SK-N-SH treated with all-trans-retinoic acid at 6 μM for 48 hours (cell line): ENCODE measurements around the gene GPR152.

Source experiments
- ATAC-seq: fragments of 200-7000 bp; cut with Tn5 transposase; 3 replicates; pipeline ENCODE4 v1.9.1; 2020; ENCODE audit warnings: mild to moderate bottlenecking, moderate library complexity
- CSDC2 ChIP-seq: fragments of 250-450 bp; sonication (Bioruptor Pico); IDR thresholded peaks from 2 replicates; pipeline ENCODE4 v1.5.0; 2020; ENCODE audit warnings: mild to moderate bottlenecking, moderate library complexity
- CSRNP3 ChIP-seq: fragments of 250-450 bp; sonication (Bioruptor Pico); IDR thresholded peaks from 2 replicates; pipeline ENCODE4 v1.5.1; 2021; ENCODE audit warnings: mild to moderate bottlenecking, moderate library complexity
- GLIS3 ChIP-seq: fragments of 250-450 bp; sonication (Bioruptor Pico); IDR thresholded peaks from 2 replicates; pipeline ENCODE4 v1.5.0; 2020; ENCODE audit warnings: mild to moderate bottlenecking, moderate library complexity
- ISL1 ChIP-seq: fragments of 250-450 bp; sonication (Bioruptor Pico); IDR thresholded peaks from 2 replicates; pipeline ENCODE4 v2.1.2; 2022; ENCODE audit warnings: mild to moderate bottlenecking, moderate library complexity
- OSR1 ChIP-seq: fragments of 250-450 bp; sonication (Bioruptor Pico); IDR thresholded peaks from 2 replicates; pipeline ENCODE4 v1.8.0; 2022; ENCODE audit warnings: moderate library complexity, mild to moderate bottlenecking, inconsistent platforms
- PATZ1 ChIP-seq: fragments of 250-450 bp; sonication (Bioruptor Pico); IDR thresholded peaks from 2 replicates; pipeline ENCODE4 v1.8.0; 2020; ENCODE audit warnings: mild to moderate bottlenecking, moderate library complexity, borderline replicate concordance
- PPARA ChIP-seq: fragments of 250-450 bp; sonication (Bioruptor Pico); IDR thresholded peaks from 2 replicates; pipeline ENCODE4 v1.5.0; 2020; ENCODE audit warnings: mild to moderate bottlenecking, borderline replicate concordance
- SNAI2 ChIP-seq: fragments of 250-450 bp; sonication (Bioruptor Pico); IDR thresholded peaks from 2 replicates; pipeline ENCODE4 v1.5.0; 2020; ENCODE audit warnings: mild to moderate bottlenecking, moderate library complexity
- TSHZ2 ChIP-seq: fragments of 250-450 bp; sonication (Bioruptor Pico); IDR thresholded peaks from 2 replicates; pipeline ENCODE4 v1.5.0; 2020; ENCODE audit warnings: mild to moderate bottlenecking, moderate library complexity
- ZC3H10 ChIP-seq: fragments of 250-450 bp; sonication (Bioruptor Pico); IDR thresholded peaks from 2 replicates; pipeline ENCODE4 v1.5.1; 2021; ENCODE audit warnings: mild to moderate bottlenecking, moderate library complexity
- ZFP3 ChIP-seq: fragments of 250-450 bp; sonication (Bioruptor Pico); IDR thresholded peaks from 2 replicates; pipeline ENCODE4 v1.5.0; 2020; ENCODE audit warnings: mild to moderate bottlenecking, moderate library complexity
- ZFP30 ChIP-seq: fragments of 450-650 bp; formaldehyde crosslinking; IDR thresholded peaks from 2 replicates; pipeline ENCODE4 v1.5.0; 2022; ENCODE audit warnings: mild to moderate bottlenecking, moderate library complexity
- ZNF565 ChIP-seq: fragments of 450-650 bp; formaldehyde crosslinking; conservative IDR thresholded peaks from 2 replicates; pipeline ENCODE4 v1.5.0; 2020; ENCODE audit warnings: low read depth, mild to moderate bottlenecking, moderate library complexity
- ZNF70 ChIP-seq: fragments of 450-650 bp; formaldehyde crosslinking; IDR thresholded peaks from 2 replicates; pipeline ENCODE4 v1.5.0; 2020; ENCODE audit warnings: mild to moderate bottlenecking, moderate library complexity
- ZNF8 ChIP-seq: fragments of 450-650 bp; formaldehyde crosslinking; IDR thresholded peaks from 2 replicates; pipeline ENCODE4 v1.5.0; 2020; ENCODE audit warnings: mild to moderate bottlenecking, moderate library complexity

GPR152 gene

DNA sequence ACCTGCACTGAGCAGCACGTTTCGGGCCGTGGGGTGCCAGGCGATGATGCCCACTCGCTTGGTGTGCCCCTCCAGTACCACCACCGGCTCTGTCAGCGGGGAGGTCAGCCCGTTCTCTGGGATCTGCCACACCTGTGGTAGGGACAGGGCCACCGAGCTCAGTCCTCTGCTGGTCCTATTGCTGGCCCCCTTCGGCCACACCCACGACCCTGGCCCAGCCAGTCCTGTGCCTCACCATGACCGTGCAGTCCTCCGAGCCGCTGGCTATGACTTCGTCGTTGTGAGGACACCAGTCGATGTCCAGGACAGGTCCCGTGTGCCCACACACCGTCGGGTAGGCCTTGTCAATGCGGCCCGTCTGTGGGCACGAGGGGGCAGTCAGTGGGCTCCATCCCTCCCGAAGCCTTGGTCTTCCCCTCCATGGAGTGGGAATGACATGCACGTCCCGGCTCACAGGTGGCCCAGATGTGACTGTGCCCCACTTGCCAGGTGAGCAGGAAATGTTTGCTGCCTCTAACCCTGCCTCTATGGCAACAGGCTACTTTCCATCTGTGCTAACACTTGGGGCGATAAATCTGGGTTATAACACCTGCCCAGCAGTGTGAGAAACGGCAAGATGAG is 10.7 kb downstream of the GPR152 start:
- TF ChIP-seq ZFP30, result no peak
- no peak for TF ChIP-seq TSHZ2 (CRISPR knock-in tag)
- ATAC-seq, result no peak

DNA sequence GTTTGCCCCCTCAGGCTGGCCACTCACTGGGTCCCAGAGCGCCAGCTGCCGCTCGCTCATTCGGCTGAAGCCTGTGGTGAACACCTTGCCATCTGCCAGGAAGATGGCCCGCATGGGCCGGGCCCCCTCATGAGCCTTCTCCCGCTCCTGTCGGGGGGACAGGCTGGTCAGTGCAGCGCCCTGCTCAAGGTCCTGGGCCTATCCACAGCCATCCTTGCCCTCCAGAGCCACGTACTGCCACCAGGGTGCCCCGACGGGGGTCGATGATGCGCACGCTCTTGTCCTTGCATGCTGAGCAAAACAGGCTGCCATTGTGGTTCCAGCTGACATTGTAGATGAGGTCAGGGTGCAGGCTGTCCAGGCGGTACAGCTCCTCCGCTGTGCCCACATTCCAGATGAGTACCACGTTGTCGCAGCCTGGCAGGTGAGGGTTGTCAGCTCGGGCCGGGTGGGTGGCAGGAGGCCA is 11.4 kb downstream of the GPR152 start:
- no peak for ATAC-seq
- TF ChIP-seq ZNF565, result no peak
- no peak for TF ChIP-seq CSDC2 (CRISPR knock-in tag)
- TF ChIP-seq ZFP3 (CRISPR knock-in tag), result no peak
- TF ChIP-seq CSRNP3 (CRISPR knock-in tag), result no peak
- no peak for TF ChIP-seq ZC3H10
- no peak for TF ChIP-seq PPARA (CRISPR knock-in tag)
- TF ChIP-seq ISL1 (CRISPR knock-in tag), result no peak
- no peak for TF ChIP-seq ZNF70 (CRISPR knock-in tag)

DNA sequence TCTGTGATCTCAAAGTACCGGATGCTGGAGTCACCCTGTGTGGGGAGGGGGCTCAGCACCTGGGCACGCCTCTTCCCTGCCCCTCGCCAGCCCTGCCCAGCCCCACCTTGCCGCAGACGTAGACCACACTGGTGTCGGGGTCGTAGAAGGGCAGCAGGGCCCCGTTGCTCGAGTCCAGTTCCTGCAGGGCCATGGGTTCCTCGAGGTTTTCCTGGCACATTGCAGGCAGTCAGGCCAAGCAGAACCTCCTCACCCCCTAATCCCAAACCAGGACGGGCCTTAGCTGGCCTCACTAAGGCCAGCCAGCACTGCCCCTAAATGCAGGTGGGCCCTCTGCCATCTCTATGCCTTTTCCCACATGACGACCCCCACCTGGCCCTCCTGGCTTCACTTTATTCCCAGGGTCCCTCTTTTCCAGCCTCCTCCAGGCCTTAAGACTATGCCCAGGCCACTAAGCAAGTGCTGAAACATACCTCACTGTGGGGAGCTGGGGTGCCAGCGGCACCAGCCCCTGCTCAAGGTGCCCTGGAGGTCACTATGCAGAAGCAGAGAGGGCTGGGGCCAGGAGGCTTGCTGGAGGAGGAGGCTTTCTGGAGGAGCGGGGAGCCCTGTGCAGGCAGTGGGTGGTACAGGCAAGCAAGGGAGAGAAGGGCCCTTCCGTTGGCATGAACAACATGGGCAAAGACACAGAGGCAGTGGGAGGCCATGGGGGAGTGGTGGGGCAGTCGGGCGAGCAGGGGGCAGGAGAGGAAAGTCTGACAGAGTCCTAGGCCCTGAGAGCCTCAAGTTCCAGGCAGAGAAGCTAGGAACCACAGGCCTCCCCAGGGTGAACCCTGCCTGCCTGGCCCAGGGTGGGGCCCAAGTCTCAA is 12.1 kb downstream of the GPR152 start:
- no peak for TF ChIP-seq CSDC2 (CRISPR knock-in tag)
- TF ChIP-seq ZC3H10, result no peak
- TF ChIP-seq GLIS3 (CRISPR knock-in tag), result no peak
- TF ChIP-seq ZNF8, result no peak
- no peak for TF ChIP-seq OSR1 (CRISPR knock-in tag)
- no peak for TF ChIP-seq CSRNP3 (CRISPR knock-in tag)
- TF ChIP-seq PATZ1 (CRISPR knock-in tag), result no peak
- TF ChIP-seq ZNF565, result no peak
- TF ChIP-seq PPARA (CRISPR knock-in tag), result no peak
- TF ChIP-seq TSHZ2 (CRISPR knock-in tag), result no peak
- no peak for TF ChIP-seq SNAI2 (CRISPR knock-in tag)
- ATAC-seq, result no peak
